Cardiac muscle cell (in vitro differentiated cells and primary cell): ENCODE measurements around the gene MRPS15. TPM values are rescaled to one million over a fixed set of nuclear protein-coding genes. Genes with fewer than 3 reads are reported as not detected.

Experiments
- DNase-seq, 2 donors: peaks; one replicate each; pipeline versions ENCODE4 v3.0.0 to v3.0.0-alpha.2; 2010 to 2017; ENCODE audit warnings: low read depth in 1 of 2, low spot score in 1 of 2
- H3K27ac ChIP-seq: fragments of 200-600 bp; sonication (generic); 2 replicates; pipeline ENCODE4 v1.5.1; 2016
- H3K27me3 ChIP-seq: fragments of 200-600 bp; sonication (generic); 2 replicates; pipeline ENCODE4 v1.6.0; 2016; ENCODE audit warnings: control low read depth
- H3K36me3 ChIP-seq: fragments of 200-600 bp; sonication (generic); 2 replicates; pipeline ENCODE4 v1.5.1; 2016; ENCODE audit warnings: control low read depth
- H3K4me1 ChIP-seq: fragments of 200-600 bp; sonication (generic); 2 replicates; pipeline ENCODE4 v1.8.1; 2017; ENCODE audit warnings: low read depth, mild to moderate bottlenecking, mixed run types
- H3K4me3 ChIP-seq: fragments of 200-600 bp; sonication (generic); 2 replicates; pipeline ENCODE4 v1.5.1; 2016; ENCODE audit warnings: mild to moderate bottlenecking
- H3K9me3 ChIP-seq: fragments of 200-600 bp; sonication (generic); 2 replicates; pipeline ENCODE4 v1.5.1; 2017; ENCODE audit warnings: low read depth, mild to moderate bottlenecking, control low read depth
- CTCF ChIP-seq: IDR thresholded peaks from 2 replicates; pipeline ENCODE4 v1.5.1; 2012; ENCODE audit warnings: low read depth, mild to moderate bottlenecking, low read length
- polyA plus RNA-seq: library from polyadenylated mRNA; unstranded; fragments of >200 nt; fragmentation: Nextera tagmentation; extraction: Ambion mirVana; gene quantifications from 2 replicates; pipeline ENCODE4 v1.2.1, GENCODE V29; 2016
- total RNA-seq: library from RNA; depleted of rRNA; stranded (reverse); fragments of >200 nt; gene quantifications from 2 replicates; pipeline ENCODE4 v1.2.3, GENCODE V29; 2016

Gene MRPS15
- total and polyA plus RNA-seq, 2 experiments from 2014 or later, result 83.5 to 166 TPM

GRCh38 chr1:36458910-36459309 is 5.3 kb downstream of the MRPS15 start:
- TF ChIP-seq CTCF, result no peak
- Histone ChIP-seq H3K9me3 (no peaks in the 10 kb centered on the region), H3K4me3 (no peak overlapping the region), H3K27me3 (no peaks in the 10 kb centered on the region), H3K4me1 (no peaks in the 10 kb centered on the region), H3K27ac (no peak overlapping the region), H3K36me3 (peaks cover 28% of the 10 kb centered on the region)
- DNase-seq, result no peak

- no peak for DNase-seq
- TF ChIP-seq CTCF, result no peak
- no peaks in the 10 kb centered on the region for H3K9me3 ChIP-seq
- H3K27me3 ChIP-seq, result no peaks in the 10 kb centered on the region
- H3K27ac ChIP-seq, result no peak overlapping the region
- no peak overlapping the region for H3K4me3 ChIP-seq
- H3K4me1 ChIP-seq, result no peaks in the 10 kb centered on the region
- H3K36me3 ChIP-seq, result peaks cover 28% of the 10 kb centered on the region
Observed at GRCh38 chr1:36457691-36458090, 6.5 kb downstream of the MRPS15 start.

GRCh38 chr1:36456391-36456928 is 7.7 kb downstream of the MRPS15 start:
- no peak for DNase-seq
- Histone ChIP-seq H3K9me3 (no peaks in the 10 kb centered on the region), H3K36me3 (peaks cover 25% of the 10 kb centered on the region), H3K27ac (no peak overlapping the region), H3K27me3 (no peaks in the 10 kb centered on the region), H3K4me1 (no peaks in the 10 kb centered on the region), H3K4me3 (no peak overlapping the region)
- no peak for TF ChIP-seq CTCF

- Histone ChIP-seq H3K36me3 (peaks cover 25% of the 10 kb centered on the region), H3K27ac (no peak overlapping the region), H3K4me3 (no peak overlapping the region), H3K9me3 (no peaks in the 10 kb centered on the region), H3K27me3 (no peaks in the 10 kb centered on the region), H3K4me1 (no peaks in the 10 kb centered on the region)
- DNase-seq, result no peak
- no peak for TF ChIP-seq CTCF
Observed at GRCh38 chr1:36455386-36455785, 8.8 kb downstream of the MRPS15 start.

GRCh38 chr1:36453600-36454388 is 10.4 kb downstream of the MRPS15 start:
- DNase-seq, result no peak
- Histone ChIP-seq H3K36me3 (peaks cover 23% of the 10 kb centered on the region), H3K9me3 (no peaks in the 10 kb centered on the region), H3K4me3 (no peak overlapping the region), H3K27ac (no peak overlapping the region), H3K4me1 (no peaks in the 10 kb centered on the region), H3K27me3 (no peaks in the 10 kb centered on the region)
- TF ChIP-seq CTCF, result no peak
